Right ventricle myocardium inferior (tissue), 1 donor: ENCODE measurements around the gene FAM216A. TPM values are rescaled to one million over a fixed set of nuclear protein-coding genes. Genes with fewer than 3 reads are reported as not detected.
A peak's percentile ranks its signal among the peaks of the same experiment; 100 is the strongest.
"Not testable (repeated sequence)": the region's sequence is repeated elsewhere in the genome, so short reads cannot be mapped to it uniquely, and the experiment has no call there.

ENCODE experiments used
- ATAC-seq: fragments of 200-7000 bp; cut with Tn5 transposase; one replicate; pipeline ENCODE4 v1.9.1; 2020; ENCODE audit warnings: mild to moderate bottlenecking, moderate library complexity
- DNase-seq: peaks from one replicate; pipeline ENCODE4 v3.0.0; 2021; ENCODE audit errors: missing footprints
- intact Hi-C: fragments of 100-400 bp; cut with DNase I; formaldehyde crosslinking; loops from one replicate; pipeline ENCODE4 v1.11.0; 2022
- long read RNA-seq: library from polyadenylated mRNA; unstranded; transcript quantifications from one replicate; pipeline ENCODE4 v2.0.0, GENCODE V29; 2021
- total RNA-seq: library from RNA; stranded (reverse); fragmentation: NEBNext Ultra II Directional; extraction: Animal tissue kit (Norgen Biotek cat#: 25700); gene quantifications from one replicate; pipeline ENCODE4 v1.2.1, GENCODE V29; 2021
- donor health status: DM: no; HTN: yes; CAD: no; lungs with severe emphysema.

The FAM216A gene
- total RNA-seq = 4.8 TPM
- long read RNA-seq, transcript FAM216A-201 (7 exons, 1,582 nt) = major isoform, 6 of 6 reads
- long read RNA-seq, partial matches to known transcripts = 0 of 6 reads
- long read RNA-seq, other reads (novel, unspliced or antisense) = 0 of 6 reads

- intact Hi-C loops = loop anchor here (2.0 to 5.0 kb wide), 4 partner anchors 34 to 358 kb away; partner anchors contain the start of genes RAD9B and VPS29
- DNase-seq = peak; percentile 98
- ATAC-seq = peak; percentile 96
Observed at GRCh38 chr12:110468214-110469048, at the start of gene FAM216A, which contains the start of gene GPN3. Gene FAM216A, plus strand, starts transcription at chr12:110468845. Its CDS starts 31 bp downstream, at chr12:110468876. Gene GPN3, minus strand, starts transcription at chr12:110468257. Its CDS starts 54 bp downstream, at chr12:110468203.

- intact Hi-C loops, DNase-seq, ATAC-seq: not testable (repeated sequence)
Observed at GRCh38 chr12:110420644-110421043, 48.0 kb upstream of the FAM216A start.

- ATAC-seq (no peak), DNase-seq (no peak)
- intact Hi-C loops = no loop called here
Observed at GRCh38 chr12:110421159-110421661, 47.4 kb upstream of the FAM216A start.

- no peak for DNase-seq
- intact Hi-C loops = no loop called here
- no peak for ATAC-seq
Observed at GRCh38 chr12:110421701-110422100, 46.9 kb upstream of the FAM216A start.

GRCh38 chr12:110424237-110424636 lies 44.4 kb upstream of the FAM216A start:
- intact Hi-C loops = no loop called here
- DNase-seq = no peak
- no peak for ATAC-seq

GRCh38 chr12:110426406-110426805 lies 42.2 kb upstream of the FAM216A start:
- intact Hi-C loops = no loop called here
- no peak for DNase-seq
- ATAC-seq = no peak

- ATAC-seq, DNase-seq, intact Hi-C loops: not testable (repeated sequence)
Observed at GRCh38 chr12:110429676-110430075, 39.0 kb upstream of the FAM216A start.

- intact Hi-C loops = loop anchor here (1.0 kb wide), 1 partner anchor 332 kb away; no protein-coding TSS in a partner anchor
- ATAC-seq = no peak
- no peak for DNase-seq
Observed at GRCh38 chr12:110431957-110432587, 36.6 kb upstream of the FAM216A start.

- intact Hi-C loops = no loop called here
- ATAC-seq (no peak), DNase-seq (no peak)
Observed at GRCh38 chr12:110436231-110436630, 32.4 kb upstream of the FAM216A start.

- intact Hi-C loops = no loop called here
- ATAC-seq (no peak), DNase-seq (no peak)
Observed at GRCh38 chr12:110444455-110444854, 24.2 kb upstream of the FAM216A start.

GRCh38 chr12:110449799-110450497 lies 18.7 kb upstream of the FAM216A start, which contains the start of gene ARPC3:
Gene ARPC3, minus strand, starts transcription at chr12:110450337. Its CDS starts 77 bp downstream, at chr12:110450260.
- intact Hi-C loops = loop anchor here (1.0 to 5.0 kb wide), 5 partner anchors 52 to 438 kb away; partner anchors contain the start of genes RAD9B and VPS29
- peak; percentile 99 for ATAC-seq
- DNase-seq = peak; percentile 98

- intact Hi-C loops = loop anchor here (2.0 to 5.0 kb wide), 4 partner anchors 51 to 376 kb away; partner anchors contain the start of genes RAD9B and VPS29
- no peak for ATAC-seq
- DNase-seq = no peak
Observed at GRCh38 chr12:110451263-110451662, 17.4 kb upstream of the FAM216A start.

- intact Hi-C loops = loop anchor here (5.0 kb wide), 3 partner anchors 49 to 374 kb away; partner anchors contain the start of genes RAD9B and VPS29
- ATAC-seq (no peak), DNase-seq (no peak)
Observed at GRCh38 chr12:110453569-110454296, 14.9 kb upstream of the FAM216A start.

- no peak for ATAC-seq
- intact Hi-C loops = no loop called here
- no peak for DNase-seq
Observed at GRCh38 chr12:110458756-110459155, 9.9 kb upstream of the FAM216A start.

GRCh38 chr12:110461189-110461588 lies 7.5 kb upstream of the FAM216A start:
- DNase-seq, intact Hi-C loops: not testable (repeated sequence)

GRCh38 chr12:110465024-110465423 lies 3.6 kb upstream of the FAM216A start:
- ATAC-seq (no peak), DNase-seq (no peak)
- intact Hi-C loops = loop anchor here (5.0 kb wide), 1 partner anchor 232 kb away; no protein-coding TSS in a partner anchor

More at GRCh38 chr12:110461189-110461588, 7.5 kb upstream of the FAM216A start:
- ATAC-seq = not testable (repeated sequence)

- not testable (repeated sequence) for ATAC-seq, DNase-seq
- intact Hi-C loops = loop anchor here (5.0 kb wide), 1 partner anchor 232 kb away; no protein-coding TSS in a partner anchor
Observed at GRCh38 chr12:110465765-110466164, 2.9 kb upstream of the FAM216A start.
